Measurements from ENCODE around the gene ADCK2. TPM values are rescaled to one million over a fixed set of nuclear protein-coding genes. Genes with fewer than 3 reads are reported as not detected.

The ADCK2 gene
- total and polyA plus RNA-seq, 9 of the 15 experiments (the other 6 are each of a cell fraction or from before 2014, with no cell fraction given), result 0.08 to 14.3 (median 9.7) TPM

DNA sequence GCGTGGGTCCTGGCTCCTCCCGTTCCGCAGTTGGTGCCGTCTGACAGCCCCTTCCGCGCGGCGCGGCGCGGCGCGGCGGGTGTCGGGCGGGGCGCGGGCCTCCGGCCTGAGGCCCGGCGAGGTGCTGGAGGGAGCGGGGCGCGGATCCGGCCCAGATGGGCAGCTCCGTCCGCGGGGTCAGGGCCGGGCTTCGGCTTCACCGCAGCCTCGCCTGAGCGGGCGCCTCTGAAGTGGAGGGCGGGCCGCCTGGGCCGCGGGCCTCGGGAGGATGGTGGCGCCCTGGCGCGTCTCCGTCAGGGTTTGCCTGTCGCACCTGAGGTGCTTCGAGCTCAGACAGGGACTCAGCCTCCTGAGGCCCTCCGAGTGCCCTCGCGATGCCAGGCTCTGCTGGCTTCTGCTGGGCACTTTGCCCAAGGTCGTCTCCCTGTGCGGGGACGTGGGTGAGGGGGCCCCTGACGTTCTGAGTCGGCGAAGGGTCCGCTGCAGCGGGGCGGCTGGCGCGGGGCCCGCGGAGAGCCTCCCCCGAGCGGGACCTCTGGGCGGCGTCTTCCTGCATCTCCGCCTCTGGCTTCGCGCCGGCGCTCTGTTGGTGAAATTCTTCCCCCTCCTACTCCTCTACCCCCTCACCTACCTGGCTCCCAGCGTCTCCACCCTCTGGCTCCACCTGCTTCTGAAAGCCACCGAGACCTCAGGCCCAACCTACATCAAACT, 473 bp downstream of the ADCK2 start (continued):
- TF ChIP-seq, protein P1, sequence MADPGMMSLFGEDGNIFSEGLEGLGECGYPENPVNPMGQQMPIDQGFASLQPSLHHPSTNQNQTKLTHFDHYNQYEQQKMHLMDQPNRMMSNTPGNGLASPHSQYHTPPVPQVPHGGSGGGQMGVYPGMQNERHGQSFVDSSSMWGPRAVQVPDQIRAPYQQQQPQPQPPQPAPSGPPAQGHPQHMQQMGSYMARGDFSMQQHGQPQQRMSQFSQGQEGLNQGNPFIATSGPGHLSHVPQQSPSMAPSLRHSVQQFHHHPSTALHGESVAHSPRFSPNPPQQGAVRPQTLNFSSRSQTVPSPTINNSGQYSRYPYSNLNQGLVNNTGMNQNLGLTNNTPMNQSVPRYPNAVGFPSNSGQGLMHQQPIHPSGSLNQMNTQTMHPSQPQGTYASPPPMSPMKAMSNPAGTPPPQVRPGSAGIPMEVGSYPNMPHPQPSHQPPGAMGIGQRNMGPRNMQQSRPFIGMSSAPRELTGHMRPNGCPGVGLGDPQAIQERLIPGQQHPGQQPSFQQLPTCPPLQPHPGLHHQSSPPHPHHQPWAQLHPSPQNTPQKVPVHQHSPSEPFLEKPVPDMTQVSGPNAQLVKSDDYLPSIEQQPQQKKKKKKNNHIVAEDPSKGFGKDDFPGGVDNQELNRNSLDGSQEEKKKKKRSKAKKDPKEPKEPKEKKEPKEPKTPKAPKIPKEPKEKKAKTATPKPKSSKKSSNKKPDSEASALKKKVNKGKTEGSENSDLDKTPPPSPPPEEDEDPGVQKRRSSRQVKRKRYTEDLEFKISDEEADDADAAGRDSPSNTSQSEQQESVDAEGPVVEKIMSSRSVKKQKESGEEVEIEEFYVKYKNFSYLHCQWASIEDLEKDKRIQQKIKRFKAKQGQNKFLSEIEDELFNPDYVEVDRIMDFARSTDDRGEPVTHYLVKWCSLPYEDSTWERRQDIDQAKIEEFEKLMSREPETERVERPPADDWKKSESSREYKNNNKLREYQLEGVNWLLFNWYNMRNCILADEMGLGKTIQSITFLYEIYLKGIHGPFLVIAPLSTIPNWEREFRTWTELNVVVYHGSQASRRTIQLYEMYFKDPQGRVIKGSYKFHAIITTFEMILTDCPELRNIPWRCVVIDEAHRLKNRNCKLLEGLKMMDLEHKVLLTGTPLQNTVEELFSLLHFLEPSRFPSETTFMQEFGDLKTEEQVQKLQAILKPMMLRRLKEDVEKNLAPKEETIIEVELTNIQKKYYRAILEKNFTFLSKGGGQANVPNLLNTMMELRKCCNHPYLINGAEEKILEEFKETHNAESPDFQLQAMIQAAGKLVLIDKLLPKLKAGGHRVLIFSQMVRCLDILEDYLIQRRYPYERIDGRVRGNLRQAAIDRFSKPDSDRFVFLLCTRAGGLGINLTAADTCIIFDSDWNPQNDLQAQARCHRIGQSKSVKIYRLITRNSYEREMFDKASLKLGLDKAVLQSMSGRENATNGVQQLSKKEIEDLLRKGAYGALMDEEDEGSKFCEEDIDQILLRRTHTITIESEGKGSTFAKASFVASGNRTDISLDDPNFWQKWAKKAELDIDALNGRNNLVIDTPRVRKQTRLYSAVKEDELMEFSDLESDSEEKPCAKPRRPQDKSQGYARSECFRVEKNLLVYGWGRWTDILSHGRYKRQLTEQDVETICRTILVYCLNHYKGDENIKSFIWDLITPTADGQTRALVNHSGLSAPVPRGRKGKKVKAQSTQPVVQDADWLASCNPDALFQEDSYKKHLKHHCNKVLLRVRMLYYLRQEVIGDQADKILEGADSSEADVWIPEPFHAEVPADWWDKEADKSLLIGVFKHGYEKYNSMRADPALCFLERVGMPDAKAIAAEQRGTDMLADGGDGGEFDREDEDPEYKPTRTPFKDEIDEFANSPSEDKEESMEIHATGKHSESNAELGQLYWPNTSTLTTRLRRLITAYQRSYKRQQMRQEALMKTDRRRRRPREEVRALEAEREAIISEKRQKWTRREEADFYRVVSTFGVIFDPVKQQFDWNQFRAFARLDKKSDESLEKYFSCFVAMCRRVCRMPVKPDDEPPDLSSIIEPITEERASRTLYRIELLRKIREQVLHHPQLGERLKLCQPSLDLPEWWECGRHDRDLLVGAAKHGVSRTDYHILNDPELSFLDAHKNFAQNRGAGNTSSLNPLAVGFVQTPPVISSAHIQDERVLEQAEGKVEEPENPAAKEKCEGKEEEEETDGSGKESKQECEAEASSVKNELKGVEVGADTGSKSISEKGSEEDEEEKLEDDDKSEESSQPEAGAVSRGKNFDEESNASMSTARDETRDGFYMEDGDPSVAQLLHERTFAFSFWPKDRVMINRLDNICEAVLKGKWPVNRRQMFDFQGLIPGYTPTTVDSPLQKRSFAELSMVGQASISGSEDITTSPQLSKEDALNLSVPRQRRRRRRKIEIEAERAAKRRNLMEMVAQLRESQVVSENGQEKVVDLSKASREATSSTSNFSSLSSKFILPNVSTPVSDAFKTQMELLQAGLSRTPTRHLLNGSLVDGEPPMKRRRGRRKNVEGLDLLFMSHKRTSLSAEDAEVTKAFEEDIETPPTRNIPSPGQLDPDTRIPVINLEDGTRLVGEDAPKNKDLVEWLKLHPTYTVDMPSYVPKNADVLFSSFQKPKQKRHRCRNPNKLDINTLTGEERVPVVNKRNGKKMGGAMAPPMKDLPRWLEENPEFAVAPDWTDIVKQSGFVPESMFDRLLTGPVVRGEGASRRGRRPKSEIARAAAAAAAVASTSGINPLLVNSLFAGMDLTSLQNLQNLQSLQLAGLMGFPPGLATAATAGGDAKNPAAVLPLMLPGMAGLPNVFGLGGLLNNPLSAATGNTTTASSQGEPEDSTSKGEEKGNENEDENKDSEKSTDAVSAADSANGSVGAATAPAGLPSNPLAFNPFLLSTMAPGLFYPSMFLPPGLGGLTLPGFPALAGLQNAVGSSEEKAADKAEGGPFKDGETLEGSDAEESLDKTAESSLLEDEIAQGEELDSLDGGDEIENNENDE (IDR thresholded peaks at IDR 0.05; ENCODE audit: low read depth, low read length), result peak; percentile 23
- TF ChIP-seq HEY1 (CRISPR knock-in tag; IDR thresholded peaks at IDR 0.05; ENCODE audit: borderline replicate concordance) (no peak), TAF7 (tag; IDR thresholded peaks at IDR 0.05) (no peak), SIN3B (IDR thresholded peaks at IDR 0.05; ENCODE audit: low read depth) (peak; percentile 50), ZNF518B (CRISPR knock-in tag; IDR thresholded peaks at IDR 0.05) (no peak)
- TF ChIP-seq, protein P2, sequence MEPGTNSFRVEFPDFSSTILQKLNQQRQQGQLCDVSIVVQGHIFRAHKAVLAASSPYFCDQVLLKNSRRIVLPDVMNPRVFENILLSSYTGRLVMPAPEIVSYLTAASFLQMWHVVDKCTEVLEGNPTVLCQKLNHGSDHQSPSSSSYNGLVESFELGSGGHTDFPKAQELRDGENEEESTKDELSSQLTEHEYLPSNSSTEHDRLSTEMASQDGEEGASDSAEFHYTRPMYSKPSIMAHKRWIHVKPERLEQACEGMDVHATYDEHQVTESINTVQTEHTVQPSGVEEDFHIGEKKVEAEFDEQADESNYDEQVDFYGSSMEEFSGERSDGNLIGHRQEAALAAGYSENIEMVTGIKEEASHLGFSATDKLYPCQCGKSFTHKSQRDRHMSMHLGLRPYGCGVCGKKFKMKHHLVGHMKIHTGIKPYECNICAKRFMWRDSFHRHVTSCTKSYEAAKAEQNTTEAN (CRISPR knock-in tag; IDR thresholded peaks at IDR 0.05), result 0 out of 2 replicates have a peak, but pooled peaks have one; percentile 61
- TF ChIP-seq, protein P3, sequence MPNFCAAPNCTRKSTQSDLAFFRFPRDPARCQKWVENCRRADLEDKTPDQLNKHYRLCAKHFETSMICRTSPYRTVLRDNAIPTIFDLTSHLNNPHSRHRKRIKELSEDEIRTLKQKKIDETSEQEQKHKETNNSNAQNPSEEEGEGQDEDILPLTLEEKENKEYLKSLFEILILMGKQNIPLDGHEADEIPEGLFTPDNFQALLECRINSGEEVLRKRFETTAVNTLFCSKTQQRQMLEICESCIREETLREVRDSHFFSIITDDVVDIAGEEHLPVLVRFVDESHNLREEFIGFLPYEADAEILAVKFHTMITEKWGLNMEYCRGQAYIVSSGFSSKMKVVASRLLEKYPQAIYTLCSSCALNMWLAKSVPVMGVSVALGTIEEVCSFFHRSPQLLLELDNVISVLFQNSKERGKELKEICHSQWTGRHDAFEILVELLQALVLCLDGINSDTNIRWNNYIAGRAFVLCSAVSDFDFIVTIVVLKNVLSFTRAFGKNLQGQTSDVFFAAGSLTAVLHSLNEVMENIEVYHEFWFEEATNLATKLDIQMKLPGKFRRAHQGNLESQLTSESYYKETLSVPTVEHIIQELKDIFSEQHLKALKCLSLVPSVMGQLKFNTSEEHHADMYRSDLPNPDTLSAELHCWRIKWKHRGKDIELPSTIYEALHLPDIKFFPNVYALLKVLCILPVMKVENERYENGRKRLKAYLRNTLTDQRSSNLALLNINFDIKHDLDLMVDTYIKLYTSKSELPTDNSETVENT (CRISPR knock-in tag; IDR thresholded peaks at IDR 0.05), result peak; percentile 69; the same call in 1 of the 2 replicates
